ACHN (cell line): ENCODE data around the gene PDE4B.

Source experiments
- DNase-seq: peaks from one replicate; pipeline ENCODE4 v3.0.0-alpha.2; 2015
- in situ Hi-C: cut with HindIII; loops from 2 replicates; pipeline ENCODE4 v1.10.0; 2017; ENCODE audit warnings: low sequenced_read_pairs, low pct_ligation_motif_present, low pct_unique_long_range_greater_than_20kb

The PDE4B gene

DNA sequence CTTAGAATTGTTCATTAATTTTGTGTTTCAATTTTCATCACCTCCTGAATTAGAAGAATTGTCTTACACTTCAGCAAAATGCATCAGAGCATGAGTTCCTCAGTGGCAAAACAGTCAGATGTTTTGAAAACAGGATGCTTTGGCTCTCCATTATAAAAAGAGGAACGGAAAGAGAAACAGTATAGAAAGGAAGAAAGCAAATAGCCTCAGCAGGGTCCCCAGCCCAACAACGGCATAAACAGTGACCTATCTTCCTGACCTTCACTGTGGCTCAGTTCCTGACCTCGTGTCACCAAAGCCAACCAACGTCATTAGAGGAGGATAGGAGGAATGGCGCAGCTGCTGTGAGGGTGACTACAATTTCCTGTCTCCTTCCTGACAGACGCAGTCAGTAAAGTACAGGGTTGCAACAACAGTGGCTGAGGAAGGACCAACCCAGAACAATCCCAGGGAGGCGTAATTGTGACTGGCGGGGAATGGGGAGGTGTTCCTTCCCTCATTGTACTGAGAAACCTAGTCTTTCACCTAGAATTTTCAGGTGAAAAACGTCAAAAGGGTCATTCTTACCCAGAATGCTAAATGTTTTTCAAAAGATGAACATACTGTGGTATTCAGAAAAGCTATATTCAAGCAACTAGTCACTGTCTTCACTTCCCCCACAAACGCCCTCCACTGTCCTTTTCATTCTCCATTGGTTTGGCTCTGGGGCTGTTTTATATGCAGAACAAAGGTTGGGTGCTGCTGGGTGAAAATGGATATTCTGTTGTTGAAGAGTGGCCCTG lies 543.4 kb downstream of the PDE4B start:
- in situ Hi-C loops = no loop called here
- no peak for DNase-seq

DNA sequence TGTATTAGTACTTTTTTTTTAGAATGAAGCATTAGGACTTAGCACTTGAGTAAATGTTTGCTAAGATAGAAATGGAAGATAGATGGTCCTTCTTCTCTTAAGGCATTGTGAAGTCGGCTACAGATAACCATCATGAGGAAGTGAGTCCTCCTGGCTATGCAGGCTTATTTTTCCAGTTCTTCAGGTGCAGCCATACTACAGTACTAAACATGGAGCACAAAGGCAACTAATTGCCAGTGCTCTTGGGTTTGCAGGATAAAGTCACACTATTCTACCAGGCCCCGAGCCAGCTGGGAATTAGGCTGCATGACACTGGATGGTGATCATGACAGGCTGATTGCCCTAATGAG lies 543.9 kb downstream of the PDE4B start:
- DNase-seq = no peak
- in situ Hi-C loops = no loop called here

DNA sequence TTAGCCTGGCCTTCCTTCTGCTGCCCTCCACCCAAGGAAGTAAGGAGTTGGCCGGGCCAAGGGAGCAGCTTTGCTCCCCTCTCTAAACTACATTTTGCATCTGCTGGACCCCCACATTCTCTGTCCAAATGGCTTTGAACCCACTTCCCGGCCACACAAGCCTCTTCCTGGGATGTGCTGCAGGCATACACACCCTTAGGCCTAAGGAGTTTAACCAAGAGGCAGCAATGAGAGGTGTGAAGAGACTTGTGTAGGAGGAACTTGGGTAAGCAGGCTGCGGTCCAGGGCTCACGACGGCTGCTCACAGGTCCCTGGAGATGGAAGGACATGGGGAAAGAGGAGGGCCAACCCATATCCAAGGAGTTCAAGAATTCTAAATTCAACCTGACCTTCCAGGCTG lies 544.6 kb downstream of the PDE4B start:
- no peak for DNase-seq
- in situ Hi-C loops = no loop called here

DNA sequence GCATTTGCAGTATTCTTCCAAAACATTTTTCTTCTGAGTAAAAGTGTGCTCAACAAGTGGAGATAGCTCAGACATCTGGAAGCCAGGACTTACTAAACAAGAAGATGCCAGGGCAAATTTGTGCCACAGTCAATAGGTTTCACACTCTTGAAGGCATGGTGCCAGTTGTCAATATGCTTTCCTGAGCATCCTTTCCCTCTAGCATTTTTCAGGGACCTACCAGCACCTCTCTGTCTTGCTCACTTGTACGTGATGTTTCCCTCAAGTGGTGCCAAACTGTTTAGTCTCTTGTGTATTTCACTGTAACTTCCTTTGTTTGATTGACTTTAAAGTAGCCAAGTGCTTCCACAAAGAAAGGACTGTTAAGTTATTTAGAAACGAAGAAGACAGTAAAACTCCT lies 547.2 kb downstream of the PDE4B start:
- DNase-seq = no peak
- in situ Hi-C loops = no loop called here

DNA sequence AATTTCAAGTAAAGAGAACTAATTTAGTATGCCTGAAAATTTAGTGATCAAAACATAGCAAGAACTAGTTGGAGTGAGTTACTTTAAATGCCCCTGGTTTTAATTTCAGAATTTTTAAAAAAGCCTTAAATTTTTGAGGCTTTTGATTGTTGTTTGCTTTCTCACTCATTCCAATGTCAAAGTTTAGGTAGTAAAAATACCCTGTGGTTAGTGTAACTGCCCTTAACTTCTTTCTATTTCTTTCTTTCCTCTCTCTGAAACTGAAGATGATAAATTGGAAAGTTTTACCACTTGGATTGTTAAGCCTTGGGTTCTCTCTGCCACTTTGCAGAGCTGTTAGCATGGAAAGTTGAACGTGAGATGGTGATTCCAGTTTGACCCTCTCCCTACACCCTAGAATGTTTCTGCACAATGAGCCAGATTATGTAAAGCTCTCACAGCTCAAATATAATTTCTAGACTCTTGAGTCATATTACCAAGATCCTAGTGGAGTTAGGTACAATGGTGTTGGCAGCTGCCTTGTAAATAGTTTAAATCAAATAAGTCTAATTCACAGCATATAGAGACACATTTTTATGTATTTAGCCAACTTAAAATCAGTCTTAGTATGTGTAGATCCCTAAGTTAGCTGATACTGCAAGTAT lies 548.9 kb downstream of the PDE4B start:
- no peak for DNase-seq
- in situ Hi-C loops = no loop called here

DNA sequence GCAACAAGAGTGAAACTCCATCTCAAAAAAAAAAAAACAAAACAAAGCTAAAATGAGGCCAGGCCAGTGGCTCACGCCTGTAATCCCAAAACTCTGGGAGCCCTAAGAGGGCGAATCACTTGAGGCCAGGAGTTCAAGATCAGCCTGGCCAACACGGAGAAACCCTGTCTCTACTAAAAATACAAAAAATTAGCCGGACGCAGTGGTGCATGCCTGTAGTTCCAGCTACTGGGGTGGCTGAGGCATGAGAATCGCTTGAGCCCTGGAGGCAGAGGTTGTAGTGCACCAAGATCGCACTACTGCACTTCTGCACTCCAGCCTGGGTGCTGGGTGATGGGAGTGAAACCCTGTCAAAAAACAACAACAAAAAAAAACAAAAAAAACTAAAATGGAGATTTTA lies 550.0 kb downstream of the PDE4B start:
- DNase-seq = no peak
- in situ Hi-C loops = no loop called here

DNA sequence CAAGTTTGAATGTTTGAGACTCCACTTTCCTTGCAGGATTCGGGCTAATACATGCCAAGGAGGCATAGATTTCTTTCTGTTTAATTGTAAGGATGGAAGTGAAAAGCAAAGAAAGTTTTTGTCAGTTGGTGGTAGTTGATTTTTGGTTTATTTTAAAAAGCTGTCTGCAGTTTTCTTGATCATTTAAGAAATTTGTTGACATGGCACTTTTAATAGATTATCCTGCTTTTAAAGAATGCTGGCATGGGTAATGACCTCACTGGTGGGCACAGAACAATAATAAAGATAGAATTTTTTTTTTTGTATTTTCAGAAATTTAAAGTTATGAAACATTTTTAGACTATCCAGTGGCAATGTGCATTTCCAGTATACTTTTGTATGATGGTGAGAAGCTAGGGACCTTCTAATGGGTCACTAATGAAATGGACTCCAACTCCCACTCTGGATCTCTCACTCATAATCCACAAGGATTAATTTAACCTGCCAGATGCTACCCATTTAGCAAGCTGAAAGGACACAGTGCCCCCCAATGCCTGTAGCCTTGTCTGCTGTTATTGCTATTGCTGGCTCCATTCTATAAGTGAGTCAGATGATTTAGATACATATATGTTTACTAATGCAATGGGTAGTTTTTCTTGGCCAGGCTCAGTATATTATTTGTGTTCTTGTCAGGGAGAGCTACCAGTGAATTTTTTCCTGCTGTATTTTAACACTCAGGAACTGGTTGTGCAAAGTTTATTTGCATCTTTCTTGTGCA lies 551.1 kb downstream of the PDE4B start:
- no peak for DNase-seq
- in situ Hi-C loops = no loop called here

DNA sequence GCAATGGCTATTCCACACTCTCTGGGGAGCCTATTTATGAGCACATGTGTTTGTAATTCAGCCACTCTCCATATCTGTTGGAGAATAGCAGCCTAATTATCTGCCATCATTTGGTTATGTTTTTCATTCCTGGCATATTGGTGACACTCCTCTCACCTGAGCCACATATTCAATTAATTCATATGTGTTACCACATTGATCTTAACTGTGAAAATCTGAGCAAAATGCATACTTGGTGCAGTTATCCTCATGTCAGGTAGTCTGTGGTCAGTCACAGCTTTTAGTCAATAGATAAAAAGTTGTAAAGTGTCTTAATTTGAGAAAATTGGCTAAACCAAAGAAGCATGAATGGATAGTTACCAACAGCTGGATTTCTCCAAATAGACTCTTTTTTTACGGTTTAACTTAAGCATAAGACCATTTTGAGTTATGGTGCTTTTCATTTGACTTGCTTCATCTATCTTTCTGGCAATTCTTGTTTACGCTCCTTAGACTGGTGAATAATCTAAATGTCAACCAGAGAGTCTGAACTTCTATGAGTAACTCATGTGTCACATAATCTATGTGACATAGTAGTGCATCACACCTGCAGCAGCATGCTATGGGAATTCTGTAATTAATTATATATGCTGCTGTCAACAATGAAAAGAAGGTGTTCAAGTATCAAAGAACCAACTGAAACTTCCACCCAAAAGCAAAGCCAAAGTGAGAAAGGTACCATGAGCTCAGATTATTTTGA lies 553.5 kb downstream of the PDE4B start:
- DNase-seq = no peak

DNA sequence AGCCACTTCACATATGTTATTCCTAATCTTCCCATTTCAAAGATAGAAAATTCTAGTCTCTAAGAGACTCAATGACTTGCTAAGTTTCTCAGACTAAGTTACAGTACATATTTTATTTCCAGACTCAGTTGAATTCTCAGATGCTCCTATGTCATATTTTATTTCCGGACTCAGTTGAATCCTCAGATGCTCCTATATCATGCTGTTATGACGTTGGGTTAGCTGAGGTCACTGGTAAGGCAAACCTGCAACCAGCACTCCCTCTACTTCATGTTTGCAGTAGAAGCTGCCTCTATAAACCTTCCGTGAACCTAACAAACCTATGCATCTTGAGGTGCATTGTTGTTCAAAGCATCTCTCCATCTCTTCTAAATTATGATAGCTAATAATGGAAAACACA lies 554.2 kb downstream of the PDE4B start:
- in situ Hi-C loops = no loop called here

More for the DNA sequence above, 553.5 kb downstream of the PDE4B start:
- in situ Hi-C loops = no loop called here

DNA sequence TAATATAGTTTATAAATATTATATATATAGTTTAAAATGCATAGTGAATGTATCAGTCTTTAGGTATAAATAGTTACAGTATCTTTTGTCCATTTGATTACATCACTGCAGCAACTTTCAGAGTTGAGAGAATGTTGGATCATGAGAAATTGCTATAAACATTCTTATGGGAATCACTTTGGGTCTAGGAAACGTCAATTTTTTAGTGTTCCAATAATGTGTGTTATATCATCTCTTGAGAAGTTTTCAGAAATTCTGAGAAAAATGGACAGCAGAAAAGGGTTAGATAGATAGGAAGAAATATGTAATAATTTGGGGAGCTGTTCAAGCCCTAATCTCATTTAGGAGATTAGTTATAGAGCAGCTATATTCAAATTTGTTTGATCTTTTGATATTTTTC lies 556.1 kb downstream of the PDE4B start:
- DNase-seq = no peak
- in situ Hi-C loops = no loop called here

More for the DNA sequence above, 554.2 kb downstream of the PDE4B start:
- no peak for DNase-seq

DNA sequence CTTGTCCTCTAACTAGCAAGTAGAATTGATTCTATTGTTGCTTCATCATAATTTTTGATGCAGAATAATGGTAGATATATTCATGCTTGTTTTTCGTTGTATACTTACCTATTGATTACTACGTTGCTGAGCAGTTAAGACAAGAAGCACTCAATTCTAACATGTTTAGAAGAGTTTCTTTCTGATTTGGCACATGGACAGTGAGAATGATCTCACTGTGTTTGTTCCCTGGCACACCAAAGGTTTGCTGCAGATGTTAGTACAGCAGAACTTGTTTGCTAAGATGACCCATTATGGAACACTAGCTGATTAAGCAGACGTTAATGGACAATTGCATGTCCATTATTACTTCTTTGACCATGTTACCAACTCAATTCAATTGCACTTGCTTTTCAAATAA lies 556.5 kb downstream of the PDE4B start:
- in situ Hi-C loops = no loop called here

DNA sequence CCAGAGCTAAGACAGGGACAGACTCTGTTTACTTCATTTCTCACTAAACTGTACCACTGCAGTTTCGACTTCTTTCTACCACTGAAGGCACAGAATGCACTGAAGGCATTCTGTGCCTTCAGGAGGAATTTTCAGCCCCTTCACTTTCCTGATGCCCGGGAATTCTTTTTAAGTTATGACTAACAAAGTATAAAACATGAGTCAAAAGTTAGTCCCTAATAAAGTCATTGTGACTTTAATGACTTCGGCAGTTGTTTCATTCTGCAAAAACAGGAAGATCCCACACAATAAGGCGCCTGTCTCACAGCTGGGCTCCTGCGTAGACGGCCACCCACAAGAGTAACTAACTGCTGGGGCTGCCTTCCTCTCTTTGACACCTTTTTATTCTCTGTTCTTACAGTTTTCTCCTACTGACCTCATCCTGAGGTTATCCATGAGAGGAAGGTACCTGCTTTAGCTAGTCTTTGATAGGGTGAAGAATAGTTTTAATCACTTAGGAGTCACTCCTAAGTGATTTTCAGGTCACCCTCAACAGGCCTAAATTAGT lies 557.4 kb downstream of the PDE4B start:
- in situ Hi-C loops = no loop called here
- DNase-seq = no peak

More for the DNA sequence above, 556.5 kb downstream of the PDE4B start:
- DNase-seq = no peak

DNA sequence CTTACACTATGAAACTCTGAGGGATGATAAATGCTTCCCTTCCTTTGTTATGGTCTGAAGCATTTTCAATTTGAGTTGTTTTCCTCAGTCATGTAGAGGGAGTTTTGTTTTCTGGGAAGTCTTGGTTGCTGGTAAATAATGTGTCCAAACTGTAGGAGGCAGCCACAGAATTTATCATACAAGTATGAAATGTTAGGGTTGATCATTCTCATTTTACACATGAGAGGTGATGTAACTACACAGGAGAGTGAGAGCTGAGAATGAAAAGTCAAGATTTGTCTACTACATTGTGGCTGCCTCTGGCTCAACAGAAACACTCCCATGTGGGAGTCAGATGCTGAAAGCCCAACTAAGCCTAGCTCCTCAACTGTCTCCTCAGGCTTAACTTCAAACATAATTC lies 558.8 kb downstream of the PDE4B start:
- DNase-seq = no peak
- in situ Hi-C loops = no loop called here

DNA sequence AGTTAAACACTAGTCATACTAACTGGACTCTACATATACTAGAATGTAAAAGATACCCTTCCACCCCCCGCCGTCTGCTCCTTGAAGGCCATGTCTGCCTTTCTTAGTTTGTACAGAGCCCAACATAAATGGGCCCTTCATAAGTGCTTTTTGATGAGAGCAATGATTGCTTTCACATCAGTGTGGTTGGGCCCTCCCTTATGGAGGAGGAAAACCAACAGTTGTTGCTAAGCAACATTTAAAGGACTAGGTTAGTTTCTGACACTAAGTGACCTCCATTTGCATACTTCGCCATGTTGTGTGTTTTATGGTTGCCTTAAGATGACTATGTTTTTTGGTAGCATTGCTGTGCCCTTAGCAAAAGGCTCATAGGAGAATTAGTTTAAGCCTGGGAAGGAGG lies 559.2 kb downstream of the PDE4B start:
- no peak for DNase-seq
- in situ Hi-C loops = no loop called here

DNA sequence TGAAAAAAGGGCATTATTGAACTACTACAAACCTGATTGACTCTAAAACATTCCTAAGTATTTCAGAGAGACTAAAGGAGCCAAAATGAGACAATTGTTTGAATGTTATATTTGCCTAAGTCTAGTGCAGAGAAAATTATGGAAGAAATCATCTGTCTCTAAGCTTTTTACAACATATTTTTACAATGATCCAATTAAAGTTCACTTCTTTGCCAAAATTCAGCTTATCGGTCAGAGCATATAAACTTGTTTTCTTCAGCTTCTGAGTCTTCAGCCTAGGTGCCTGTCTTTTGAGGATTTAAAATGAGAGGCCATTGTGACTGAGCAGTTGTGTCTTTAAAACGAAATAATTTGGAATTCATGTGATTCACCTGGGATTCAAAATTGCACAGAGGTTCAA lies 560.1 kb downstream of the PDE4B start:
- in situ Hi-C loops = no loop called here

DNA sequence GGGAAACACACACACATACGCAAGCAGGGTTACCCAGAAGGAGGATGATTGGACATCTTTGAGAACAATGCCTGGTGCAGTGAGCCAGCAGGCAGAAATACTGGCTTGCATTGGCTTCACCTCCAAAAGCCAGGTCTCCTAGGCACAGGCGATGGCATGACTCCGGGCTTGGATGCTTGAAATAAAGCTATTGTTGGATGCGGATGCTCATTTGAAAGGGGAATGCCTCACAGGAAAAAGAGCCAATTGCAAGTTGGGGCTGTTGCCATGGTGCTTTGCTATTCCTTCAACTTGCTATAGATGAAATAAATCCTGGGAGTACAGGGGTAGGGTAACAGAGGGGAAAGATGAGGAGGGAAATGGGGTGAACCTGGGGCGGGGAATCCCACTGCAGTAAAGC lies 560.6 kb downstream of the PDE4B start:
- no peak for DNase-seq
- in situ Hi-C loops = no loop called here

More for the DNA sequence above, 560.1 kb downstream of the PDE4B start:
- no peak for DNase-seq

DNA sequence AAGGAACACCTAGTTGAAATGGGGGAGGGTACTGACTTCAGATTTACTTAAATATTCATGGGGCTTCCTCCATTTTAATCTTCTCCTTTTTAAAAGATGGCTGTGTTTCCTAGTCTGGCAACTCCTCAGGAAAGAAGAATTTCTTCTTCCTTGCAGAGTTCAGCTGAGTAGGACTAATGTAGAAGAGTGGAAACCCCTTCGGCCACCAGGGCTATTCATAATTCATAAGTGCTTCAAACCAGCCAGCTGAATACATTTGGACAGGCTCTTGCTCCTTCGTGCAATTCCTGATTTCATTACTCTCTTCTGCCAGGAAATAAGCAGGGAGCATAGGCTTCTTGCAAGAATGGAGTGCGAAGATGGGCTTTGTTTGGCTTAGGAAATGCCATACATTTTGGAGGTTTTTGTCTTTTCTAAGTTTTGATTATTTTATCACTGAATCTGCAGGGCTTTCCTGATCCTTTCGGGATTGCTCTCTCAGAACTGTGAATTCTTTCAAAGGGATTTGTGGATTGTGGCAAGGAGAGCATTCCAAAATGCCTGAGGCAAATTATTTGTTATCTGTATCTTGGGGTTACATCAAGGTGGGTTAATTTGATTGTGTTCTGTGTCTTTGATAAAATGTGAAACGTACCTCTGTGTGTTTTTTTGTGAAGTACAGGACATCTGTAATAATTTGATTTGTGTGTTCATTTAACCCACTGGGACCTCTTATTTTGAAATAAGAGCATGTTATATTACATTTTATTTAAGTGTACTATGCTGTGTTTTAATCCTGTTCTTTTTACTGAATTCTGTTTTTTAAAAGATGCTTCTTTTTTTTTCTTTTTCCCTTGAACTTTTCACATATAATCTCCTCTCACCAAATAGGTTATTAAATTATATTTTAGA lies 561.9 kb downstream of the PDE4B start:
- in situ Hi-C loops = no loop called here
- no peak for DNase-seq

DNA sequence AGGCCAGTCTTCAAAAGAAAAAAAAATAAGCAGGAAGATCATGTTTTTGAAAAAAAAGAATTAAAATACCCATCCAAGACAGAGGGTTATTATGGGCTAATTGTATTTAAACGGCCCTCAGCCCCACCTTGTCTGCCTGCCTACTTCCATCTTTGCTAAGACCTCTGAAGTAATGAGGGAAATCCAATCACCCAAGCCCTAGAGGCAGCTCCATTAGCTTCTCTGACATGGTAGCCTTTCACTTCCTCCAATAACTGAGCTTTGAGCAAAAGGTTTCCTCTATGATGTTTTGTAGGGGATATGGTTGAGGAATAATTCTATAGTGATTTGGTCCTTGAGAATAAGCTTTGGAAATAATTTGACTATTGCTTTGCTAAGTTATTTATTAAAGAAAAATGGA lies 563.1 kb downstream of the PDE4B start:
- DNase-seq = no peak
- in situ Hi-C loops = no loop called here
